Gastroesophageal sphincter (tissue), 3 donors: ENCODE results near the gene ARMH3.

Experiments
- CTCF ChIP-seq, 4 experiments: fragments of 200-600 bp in 2 of 4; fragments of 450-650 bp in 2 of 4; sonication (generic) in 1 of 4; IDR thresholded peaks; one replicate each; pipeline ENCODE4 v1.5.1; 2017 to 2019; ENCODE audit warnings: antibody characterized with exemption in 4 of 4, mild to moderate bottlenecking in 2 of 4, moderate library complexity in 2 of 4
- EP300 ChIP-seq: sonication (generic); formaldehyde crosslinking; IDR thresholded peaks from one replicate; pipeline ENCODE4 v1.6.1; 2017; ENCODE audit warnings: antibody characterized with exemption, mild to moderate bottlenecking
- POLR2A ChIP-seq, 2 donors: fragments of 450-650 bp; IDR thresholded peaks; one replicate each; pipeline ENCODE4 v1.6.1; 2017; ENCODE audit warnings: antibody characterized with exemption in 2 of 2, mild to moderate bottlenecking in 2 of 2, moderate library complexity in 1 of 2
- POLR2AphosphoS5 ChIP-seq: sonication (generic); formaldehyde crosslinking; IDR thresholded peaks from one replicate; pipeline ENCODE4 v1.6.1; 2017; ENCODE audit warnings: antibody characterized with exemption

GRCh38 chr10:101952191-101952590 is 103.8 kb downstream of the ARMH3 start:
- TF ChIP-seq POLR2AphosphoS5 (no peak), CTCF (IDR thresholded peaks at IDR 0.05) (no peak), POLR2A (IDR thresholded peaks at IDR 0.05) (no peak), EP300 (no peak)
